ENCODE results near the gene JAK1.

GRCh38 chr1:64965366-64966157 is 787 bp downstream of the JAK1 start:
- TF ChIP-seq POLR2A (IDR thresholded peaks at IDR 0.05; ENCODE audit: low read length) (no peak), GATA1 (IDR thresholded peaks at IDR 0.05; ENCODE audit: low read depth, low read length) (no peak)
